Endothelial cell (in vitro differentiated cells): ENCODE data around the gene AFAP1L2. TPM values are rescaled to one million over a fixed set of nuclear protein-coding genes. Genes with fewer than 3 reads are reported as not detected.

Experiments
- DNase-seq: peaks from one replicate; pipeline ENCODE4 v3.0.0; 2021; ENCODE audit warnings: low spot score
- H3K27ac Mint-ChIP-seq: one replicate; pipeline ENCODE4 v1.8.0; 2021; ENCODE audit warnings: mixed read lengths, inconsistent platforms; ENCODE audit not compliant: unreplicated experiment
- H3K27me3 Mint-ChIP-seq: one replicate; pipeline ENCODE4 v1.8.0; 2021; ENCODE audit warnings: mild to moderate bottlenecking, moderate library complexity, mixed read lengths, inconsistent platforms; ENCODE audit not compliant: unreplicated experiment
- H3K36me3 Mint-ChIP-seq: one replicate; pipeline ENCODE4 v1.8.0; 2021; ENCODE audit warnings: mild to moderate bottlenecking, low read depth, mixed read lengths, inconsistent platforms; ENCODE audit not compliant: unreplicated experiment
- H3K4me1 Mint-ChIP-seq: one replicate; pipeline ENCODE4 v1.8.0; 2021; ENCODE audit warnings: mild to moderate bottlenecking, mixed read lengths, inconsistent platforms; ENCODE audit not compliant: unreplicated experiment
- H3K4me3 Mint-ChIP-seq: one replicate; pipeline ENCODE4 v1.8.0; 2021; ENCODE audit warnings: mild to moderate bottlenecking, mixed read lengths, inconsistent platforms; ENCODE audit not compliant: unreplicated experiment
- H3K9me3 Mint-ChIP-seq: one replicate; pipeline ENCODE4 v1.8.0; 2021; ENCODE audit warnings: mixed read lengths, inconsistent platforms; ENCODE audit not compliant: unreplicated experiment
- CTCF ChIP-seq: fragments of 200-600 bp; sonication (generic); IDR thresholded peaks from one replicate; pipeline ENCODE4 v1.5.0; 2021; ENCODE audit warnings: antibody characterized with exemption; ENCODE audit not compliant: unreplicated experiment
- total RNA-seq: library from RNA; stranded (reverse); fragmentation: NEBNext Ultra II Directional; extraction: Animal tissue kit (Norgen Biotek cat#: 25700); gene quantifications from one replicate; pipeline ENCODE4 v1.2.1, GENCODE V29; 2021; ENCODE audit not compliant: unreplicated experiment

The AFAP1L2 gene
- total RNA-seq, 1 donor from 2014 or later = 0.77 TPM

GRCh38 chr10:114261076-114261475 lies 143.2 kb downstream of the AFAP1L2 start:
- no peaks in the 10 kb centered on the region for H3K36me3 Mint-ChIP-seq
- peaks cover 23% of the 10 kb centered on the region for H3K4me1 Mint-ChIP-seq
- no peak for TF ChIP-seq CTCF
- no peak overlapping the region for H3K27ac Mint-ChIP-seq
- H3K9me3 Mint-ChIP-seq = no peaks in the 10 kb centered on the region
- no peak for DNase-seq
- H3K27me3 Mint-ChIP-seq = no peaks in the 10 kb centered on the region
- H3K4me3 Mint-ChIP-seq = no peak overlapping the region

- TF ChIP-seq CTCF = no peak
- H3K4me1 Mint-ChIP-seq = peaks cover 23% of the 10 kb centered on the region
- no peaks in the 10 kb centered on the region for H3K9me3 Mint-ChIP-seq
- H3K27ac Mint-ChIP-seq = no peak overlapping the region
- no peak overlapping the region for H3K4me3 Mint-ChIP-seq
- no peak for DNase-seq
- H3K27me3 Mint-ChIP-seq = no peaks in the 10 kb centered on the region
- H3K36me3 Mint-ChIP-seq = no peaks in the 10 kb centered on the region
Observed at GRCh38 chr10:114260366-114260765, 143.9 kb downstream of the AFAP1L2 start.

- H3K27ac Mint-ChIP-seq = no peak overlapping the region
- TF ChIP-seq CTCF = no peak
- no peak for DNase-seq
- peaks cover 23% of the 10 kb centered on the region for H3K4me1 Mint-ChIP-seq
- no peaks in the 10 kb centered on the region for H3K36me3 Mint-ChIP-seq
- H3K9me3 Mint-ChIP-seq = no peaks in the 10 kb centered on the region
- H3K27me3 Mint-ChIP-seq = peaks cover 3% of the 10 kb centered on the region
- no peak overlapping the region for H3K4me3 Mint-ChIP-seq
Observed at GRCh38 chr10:114259824-114260223, 144.5 kb downstream of the AFAP1L2 start.

- Mint-ChIP-seq H3K27me3 (peaks cover 9% of the 10 kb centered on the region), H3K27ac (no peak overlapping the region), H3K4me1 (peaks cover 26% of the 10 kb centered on the region), H3K4me3 (no peak overlapping the region), H3K36me3 (peaks cover 6% of the 10 kb centered on the region), H3K9me3 (no peaks in the 10 kb centered on the region)
- DNase-seq = no peak
- no peak for TF ChIP-seq CTCF
Observed at GRCh38 chr10:114258274-114258840, 145.9 kb downstream of the AFAP1L2 start.

GRCh38 chr10:114257498-114257897 lies 146.8 kb downstream of the AFAP1L2 start:
- no peak for TF ChIP-seq CTCF
- Mint-ChIP-seq H3K4me3 (no peak overlapping the region), H3K9me3 (no peaks in the 10 kb centered on the region), H3K4me1 (peaks cover 28% of the 10 kb centered on the region), H3K27me3 (peaks cover 11% of the 10 kb centered on the region), H3K27ac (no peak overlapping the region), H3K36me3 (peaks cover 8% of the 10 kb centered on the region)
- DNase-seq = no peak
